ENCODE data around the gene MTX3.

DNA sequence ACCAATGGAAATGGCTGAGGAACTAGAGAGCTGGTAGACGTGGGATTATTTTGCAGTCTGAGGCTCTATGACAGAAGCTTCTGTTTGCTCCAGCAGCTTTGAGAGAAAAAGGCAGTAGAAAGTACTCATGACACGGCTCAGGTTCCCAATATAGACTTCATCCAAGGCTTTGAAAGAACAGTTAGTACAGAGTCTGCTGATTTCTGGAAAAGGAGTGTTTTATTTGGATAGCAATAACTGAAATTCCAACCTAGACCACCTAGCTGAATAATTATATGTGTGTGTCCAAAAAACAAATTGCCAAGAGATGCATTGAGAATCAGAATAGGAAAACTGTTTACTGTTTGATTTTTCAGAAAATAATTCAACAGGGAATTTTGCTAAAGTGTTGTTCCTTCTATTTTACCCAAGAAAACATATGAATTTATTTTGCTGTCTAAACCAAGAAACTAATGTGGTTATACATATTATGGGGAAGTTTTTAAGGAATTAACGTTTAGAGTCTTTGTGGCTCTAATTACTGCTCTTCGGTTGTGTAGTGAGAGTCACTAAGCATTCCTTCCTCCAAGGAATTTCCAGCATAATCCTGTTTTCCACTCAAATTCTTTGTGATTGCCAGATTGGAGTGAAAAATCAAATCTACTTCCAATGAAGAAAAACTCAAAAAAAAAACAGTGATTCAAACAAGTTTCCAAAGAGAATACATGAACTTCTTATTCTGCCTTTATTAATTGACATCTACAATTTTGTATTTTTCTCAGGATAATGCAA is 18.1 kb upstream of the MTX3 start:
- TF ChIP-seq, protein P1, sequence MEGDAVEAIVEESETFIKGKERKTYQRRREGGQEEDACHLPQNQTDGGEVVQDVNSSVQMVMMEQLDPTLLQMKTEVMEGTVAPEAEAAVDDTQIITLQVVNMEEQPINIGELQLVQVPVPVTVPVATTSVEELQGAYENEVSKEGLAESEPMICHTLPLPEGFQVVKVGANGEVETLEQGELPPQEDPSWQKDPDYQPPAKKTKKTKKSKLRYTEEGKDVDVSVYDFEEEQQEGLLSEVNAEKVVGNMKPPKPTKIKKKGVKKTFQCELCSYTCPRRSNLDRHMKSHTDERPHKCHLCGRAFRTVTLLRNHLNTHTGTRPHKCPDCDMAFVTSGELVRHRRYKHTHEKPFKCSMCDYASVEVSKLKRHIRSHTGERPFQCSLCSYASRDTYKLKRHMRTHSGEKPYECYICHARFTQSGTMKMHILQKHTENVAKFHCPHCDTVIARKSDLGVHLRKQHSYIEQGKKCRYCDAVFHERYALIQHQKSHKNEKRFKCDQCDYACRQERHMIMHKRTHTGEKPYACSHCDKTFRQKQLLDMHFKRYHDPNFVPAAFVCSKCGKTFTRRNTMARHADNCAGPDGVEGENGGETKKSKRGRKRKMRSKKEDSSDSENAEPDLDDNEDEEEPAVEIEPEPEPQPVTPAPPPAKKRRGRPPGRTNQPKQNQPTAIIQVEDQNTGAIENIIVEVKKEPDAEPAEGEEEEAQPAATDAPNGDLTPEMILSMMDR (conservative IDR thresholded peaks at IDR 0.05; ENCODE audit: low read depth, low read length) = no peak
- TF ChIP-seq EZH2 (IDR thresholded peaks at IDR 0.05; ENCODE audit: low read length, unreplicated experiment) = no peak
- TF ChIP-seq EZH2phosphoT487 (IDR thresholded peaks at IDR 0.05; ENCODE audit: borderline replicate concordance, low read length) = no peak

Measured in PC-3 (cell line).